ENCODE data around the gene ATP5PO. TPM values are rescaled to one million over a fixed set of nuclear protein-coding genes. Genes with fewer than 3 reads are reported as not detected.

ATP5PO gene
- total RNA-seq, 1 experiment from 2014 or later: 264 TPM

- TF ChIP-seq FOXK1 (CRISPR knock-in tag; IDR thresholded peaks at IDR 0.05) (no peak), GRHL2 (CRISPR knock-in tag; IDR thresholded peaks at IDR 0.05; ENCODE audit: insufficient replicate concordance, severe bottlenecking) (no peak), ZNF263 (CRISPR knock-in tag; IDR thresholded peaks at IDR 0.05; ENCODE audit: low read depth) (no peak), MAX (CRISPR knock-in tag; IDR thresholded peaks at IDR 0.05) (no peak), E2F1 (CRISPR knock-in tag; IDR thresholded peaks at IDR 0.05) (no peak), ZNF416 (CRISPR knock-in tag; IDR thresholded peaks at IDR 0.05) (no peak), JUN (CRISPR knock-in tag; IDR thresholded peaks at IDR 0.05) (no peak), ERG (CRISPR knock-in tag; IDR thresholded peaks at IDR 0.05) (no peak), ATF6 (CRISPR knock-in tag; IDR thresholded peaks at IDR 0.05) (no peak), AR (CRISPR knock-in tag; IDR thresholded peaks at IDR 0.05) (no peak), E2F5 (CRISPR knock-in tag; IDR thresholded peaks at IDR 0.05) (no peak), ZNF671 (CRISPR knock-in tag; IDR thresholded peaks at IDR 0.05) (no peak), USF1 (CRISPR knock-in tag; IDR thresholded peaks at IDR 0.05) (no peak)
- H3K9me3 Mint-ChIP-seq: no peaks in the 10 kb centered on the region
- no peak overlapping the region for H3K27ac Mint-ChIP-seq
- POLR2A ChIA-PET: no interaction called here
- H3K4me3 Mint-ChIP-seq: no peak overlapping the region
- no peaks in the 10 kb centered on the region; the same call in 1 of the 2 replicates for H3K27me3 Mint-ChIP-seq (ENCODE audit: low read depth)
- ATAC-seq: no peak
- no peak for DNase-seq (ENCODE audit: low spot score)
- no peaks in the 10 kb centered on the region for H3K36me3 Mint-ChIP-seq
- CTCF ChIA-PET: interaction anchor here (1.2 to 3.7 kb wide), 4 partner anchors 9 to 20 kb away, joined by 4 to 15 read pairs (median 6); no protein-coding TSS in a partner anchor
- peaks cover 17% of the 10 kb centered on the region for H3K4me1 Mint-ChIP-seq
Observed at GRCh38 chr21:33881689-33882440, 33.7 kb downstream of the ATP5PO start.

- Mint-ChIP-seq H3K4me1 (peaks cover 17% of the 10 kb centered on the region), H3K4me3 (no peak overlapping the region), H3K9me3 (no peaks in the 10 kb centered on the region), H3K27me3 (ENCODE audit: low read depth) (no peaks in the 10 kb centered on the region; the same call in 1 of the 2 replicates), H3K36me3 (no peaks in the 10 kb centered on the region), H3K27ac (no peak overlapping the region)
- CTCF ChIA-PET: interaction anchor here (1.2 to 2.0 kb wide), 2 partner anchors 10 to 21 kb away, joined by 4 to 5 read pairs; no protein-coding TSS in a partner anchor
- no peak for TF ChIP-seq OVOL2 (CRISPR knock-in tag; IDR thresholded peaks at IDR 0.05; ENCODE audit: borderline replicate concordance)
- no peak for TF ChIP-seq ZNF425 (CRISPR knock-in tag; conservative IDR thresholded peaks at IDR 0.05)
- TF ChIP-seq NR1H2 (CRISPR knock-in tag; IDR thresholded peaks at IDR 0.05): no peak
- DNase-seq (ENCODE audit: low spot score): no peak
- POLR2A ChIA-PET: no interaction called here
- no peak for ATAC-seq
Observed at GRCh38 chr21:33880626-33881025, 35.0 kb downstream of the ATP5PO start.

Measured in WTC11 (cell line).